ENCODE data around the gene ANKRD36C.
"Not testable (repeated sequence)": the region's sequence is repeated elsewhere in the genome, so short reads cannot be mapped to it uniquely, and the experiment has no call there.

GRCh38 chr2:96016321-96016720 lies 24.7 kb upstream of the ANKRD36C start:
- TF ChIP-seq CTCF, POLR2A (IDR thresholded peaks at IDR 0.05): not testable (repeated sequence)

All from adrenal gland (tissue), 5 donors.